DOHH2 (cell line): ENCODE results near the gene LRG1.

Source experiments
- H3F3A ChIP-seq: fragments of 200-600 bp; sonication (generic), shearing (Covaris generic); 2 replicates; pipeline ENCODE4 v1.6.0; 2016; ENCODE audit warnings: antibody characterized with exemption, mild to moderate bottlenecking; ENCODE audit not compliant: control insufficient read depth, insufficient read depth
- H3K27ac ChIP-seq: fragments of 200-600 bp; sonication (generic); 2 replicates; pipeline ENCODE4 v1.5.1; 2014; ENCODE audit warnings: low read depth, mild to moderate bottlenecking, low read length, moderate library complexity
- H3K27me3 ChIP-seq: fragments of 200-600 bp; sonication (generic); 2 replicates; pipeline ENCODE4 v1.6.1; 2014; ENCODE audit warnings: mild to moderate bottlenecking, low read length, mixed read lengths; ENCODE audit not compliant: control insufficient read depth
- H3K36me3 ChIP-seq: fragments of 200-600 bp; sonication (generic); 2 replicates; pipeline ENCODE4 v1.6.1; 2014; ENCODE audit warnings: mild to moderate bottlenecking, low read length, moderate library complexity, mixed read lengths; ENCODE audit not compliant: control insufficient read depth
- H3K4me1 ChIP-seq: fragments of 200-600 bp; sonication (generic); 2 replicates; pipeline ENCODE4 v1.6.1; 2014; ENCODE audit warnings: mild to moderate bottlenecking, low read length, mixed read lengths; ENCODE audit not compliant: control insufficient read depth
- H3K4me2 ChIP-seq: fragments of 200-600 bp; sonication (generic); 2 replicates; pipeline ENCODE4 v1.6.0; 2014; ENCODE audit warnings: mild to moderate bottlenecking, low read length, moderate library complexity
- H3K4me3 ChIP-seq: fragments of 200-600 bp; sonication (generic); 2 replicates; pipeline ENCODE4 v1.5.1; 2014; ENCODE audit warnings: mild to moderate bottlenecking, low read length, mixed read lengths
- H3K79me2 ChIP-seq: fragments of 200-600 bp; sonication (generic); 2 replicates; pipeline ENCODE4 v1.6.1; 2014; ENCODE audit warnings: mild to moderate bottlenecking, low read length, mixed read lengths; ENCODE audit not compliant: control insufficient read depth
- H3K9me2 ChIP-seq: fragments of 200-600 bp; sonication (generic); replicated peaks from 2 replicates; pipeline ENCODE4 v1.6.1; 2014; ENCODE audit warnings: mild to moderate bottlenecking, low read length, mixed read lengths; ENCODE audit not compliant: control insufficient read depth
- H3K9me3 ChIP-seq: fragments of 200-600 bp; sonication (generic); 2 replicates; pipeline ENCODE4 v1.6.1; 2014; ENCODE audit warnings: antibody characterized with exemption, low read length, mixed read lengths; ENCODE audit not compliant: control insufficient read depth, insufficient read depth
- H4K20me1 ChIP-seq: fragments of 200-600 bp; sonication (generic); 2 replicates; pipeline ENCODE4 v1.6.0; 2014; ENCODE audit warnings: low read depth, mild to moderate bottlenecking, antibody characterized with exemption, low read length, moderate library complexity; ENCODE audit not compliant: control insufficient read depth, insufficient read depth
- CTCF ChIP-seq: fragments of 200-600 bp; sonication (generic); IDR thresholded peaks from one replicate; pipeline ENCODE4 v1.5.1; 2014; ENCODE audit warnings: antibody characterized with exemption, mild to moderate bottlenecking, low read depth, low read length; ENCODE audit not compliant: poor library complexity, severe bottlenecking
- EZH2phosphoT487 ChIP-seq: fragments of 200-600 bp; sonication (generic); IDR thresholded peaks from 2 replicates; pipeline ENCODE4 v1.6.1; 2017; ENCODE audit warnings: borderline replicate concordance, mild to moderate bottlenecking, antibody characterized with exemption, low read length, moderate library complexity, mixed read lengths

Gene LRG1

DNA sequence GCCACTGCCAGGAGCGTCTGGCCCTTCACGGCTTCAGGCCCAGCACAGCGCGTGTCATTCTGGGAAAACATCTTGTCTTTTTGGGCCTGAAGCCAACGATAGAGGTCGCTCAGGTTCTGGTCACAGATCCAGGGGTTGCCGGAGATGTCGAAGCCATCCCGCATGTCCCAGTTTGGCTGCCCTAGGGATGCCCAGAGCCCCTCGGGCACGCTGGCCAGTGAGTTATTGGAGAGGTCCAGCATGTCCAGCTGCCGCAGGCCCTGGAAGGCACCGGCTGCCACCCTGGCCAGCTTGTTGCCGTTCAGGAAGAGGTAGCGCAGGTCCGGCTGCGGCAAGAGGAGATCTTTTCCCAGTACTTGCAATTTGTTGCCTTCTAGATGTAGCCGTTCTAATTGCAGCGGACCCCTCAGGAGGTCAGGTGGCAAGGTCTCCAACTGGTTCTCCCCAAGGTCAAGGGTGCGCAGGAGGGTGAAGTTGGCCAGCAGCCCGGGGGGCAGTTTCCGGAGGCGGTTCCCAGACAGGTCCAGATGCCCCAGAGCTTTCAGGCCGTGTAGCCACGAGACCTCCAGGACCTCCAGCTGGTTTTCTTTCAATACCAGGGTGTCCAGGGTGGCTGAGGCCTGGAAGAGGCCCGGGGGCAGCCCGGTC lies 1.8 kb downstream of the LRG1 start:
- no peak overlapping the region for H3K4me2 ChIP-seq
- 0 out of 2 replicates have a peak, but pooled peaks cover 2% of the 10 kb centered on the region for H3K27me3 ChIP-seq
- H3F3A ChIP-seq: no peaks in the 10 kb centered on the region
- TF ChIP-seq CTCF (no peak), EZH2phosphoT487 (no peak)
- H4K20me1 ChIP-seq: no peaks in the 10 kb centered on the region
- no peaks in the 10 kb centered on the region for H3K36me3 ChIP-seq
- no peaks in the 10 kb centered on the region for H3K79me2 ChIP-seq
- no peak overlapping the region for H3K27ac ChIP-seq
- H3K9me2 ChIP-seq: no peaks in the 10 kb centered on the region
- H3K9me3 ChIP-seq: peaks cover 4% of the 10 kb centered on the region; the same call in 1 of the 2 replicates
- peaks cover 23% of the 10 kb centered on the region for H3K4me1 ChIP-seq
- H3K4me3 ChIP-seq: no peak overlapping the region

DNA sequence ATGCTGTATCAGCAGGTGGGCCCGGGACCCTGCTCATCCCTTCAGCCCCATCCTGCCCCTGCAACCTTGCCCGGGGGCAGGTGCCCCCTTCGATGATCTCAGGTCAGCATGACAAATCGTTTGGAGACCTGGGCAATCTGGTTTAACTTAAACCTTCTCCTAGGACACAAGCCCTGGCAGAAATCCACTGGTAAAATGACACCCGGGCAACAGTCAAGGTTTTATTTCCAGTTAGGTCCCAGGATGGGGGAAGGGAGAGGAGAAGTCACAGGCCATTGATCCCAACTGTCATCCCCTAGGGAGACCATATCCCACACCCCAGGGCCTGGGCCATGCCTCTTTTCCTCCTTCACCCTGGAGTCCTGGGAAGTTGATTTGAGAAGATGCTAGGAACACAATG lies 3.0 kb downstream of the LRG1 start:
- Histone ChIP-seq H3K4me1 (peaks cover 23% of the 10 kb centered on the region), H3K9me3 (peaks cover 4% of the 10 kb centered on the region; the same call in 1 of the 2 replicates), H3K27me3 (0 out of 2 replicates have a peak, but pooled peaks cover 2% of the 10 kb centered on the region), H3K36me3 (no peaks in the 10 kb centered on the region), H3K27ac (no peak overlapping the region), H4K20me1 (no peaks in the 10 kb centered on the region), H3F3A (no peaks in the 10 kb centered on the region), H3K4me2 (no peak overlapping the region), H3K79me2 (no peaks in the 10 kb centered on the region), H3K9me2 (no peaks in the 10 kb centered on the region), H3K4me3 (no peak overlapping the region)
- TF ChIP-seq CTCF: no peak
- TF ChIP-seq EZH2phosphoT487: no peak

DNA sequence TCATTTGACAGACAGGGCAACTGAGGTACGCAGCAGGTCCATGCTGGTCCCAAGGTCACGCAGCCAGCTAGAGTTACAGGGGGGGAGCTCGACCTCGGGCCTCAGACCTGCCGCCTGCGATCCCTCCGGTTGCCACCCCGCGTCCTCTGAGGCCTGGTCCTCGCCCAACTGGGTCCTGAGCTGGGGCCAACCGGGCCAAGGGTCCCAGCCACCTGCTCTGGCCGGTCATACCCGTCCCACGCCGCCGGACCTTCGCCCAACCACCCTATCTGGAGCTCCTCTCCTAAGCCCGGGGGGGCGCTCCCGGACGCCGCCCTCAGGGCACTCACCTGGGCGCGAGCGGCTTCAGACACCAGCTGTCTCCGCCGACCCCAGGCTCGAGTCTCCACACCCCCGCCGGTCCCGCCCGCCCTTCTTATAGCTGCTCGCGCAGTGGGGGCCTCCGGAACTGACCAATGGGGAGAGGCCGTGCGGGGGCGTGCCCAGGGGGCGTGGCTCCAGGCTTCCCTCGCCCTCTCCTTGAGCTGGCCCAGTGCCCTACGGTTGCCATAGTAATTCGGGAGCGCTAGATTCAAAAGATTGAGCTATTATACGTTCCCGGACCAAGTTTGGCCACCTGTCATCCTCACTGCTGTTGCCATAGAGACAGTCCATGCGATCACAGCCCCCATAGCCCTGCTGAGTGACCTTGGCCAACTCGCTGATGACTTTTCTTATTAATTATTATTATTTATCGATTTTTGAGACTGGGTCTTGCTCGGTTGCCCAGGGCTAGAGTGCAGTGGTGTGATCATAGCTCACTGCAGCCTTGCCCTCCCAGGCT lies 4.8 kb downstream of the LRG1 start, which contains the start of gene PLIN5:
PLIN5 (minus strand) TSS at position 389 of the 823 bp plus-strand sequence. CDS start 1,150 bp downstream, outside the sequence.
- H4K20me1 ChIP-seq: no peaks in the 10 kb centered on the region
- H3K79me2 ChIP-seq: no peaks in the 10 kb centered on the region
- H3F3A ChIP-seq: no peaks in the 10 kb centered on the region
- H3K9me3 ChIP-seq: no peaks in the 10 kb centered on the region
- H3K4me2 ChIP-seq: peak within 1 kb of the TSS; percentile 1
- H3K9me2 ChIP-seq: no peaks in the 10 kb centered on the region
- H3K36me3 ChIP-seq: no peaks in the 10 kb centered on the region
- H3K27ac ChIP-seq: no peak within 1 kb of the TSS
- H3K4me1 ChIP-seq: peaks cover 18% of the 10 kb centered on the region
- peak; percentile 17 for TF ChIP-seq CTCF
- no peak for TF ChIP-seq EZH2phosphoT487
- peak within 1 kb of the TSS; percentile 2; the same call in 1 of the 2 replicates for H3K4me3 ChIP-seq
- 0 out of 2 replicates have a peak, but pooled peaks cover 2% of the 10 kb centered on the region for H3K27me3 ChIP-seq
